B cell (primary cell): ENCODE data around the gene RPTOR. TPM values are rescaled to one million over a fixed set of nuclear protein-coding genes. Genes with fewer than 3 reads are reported as not detected.

Experiments used
- ATAC-seq: fragments of 200-7000 bp; cut with Tn5 transposase; one replicate; pipeline ENCODE4 v1.10.0; 2021; ENCODE audit warnings: low read depth, mild to moderate bottlenecking, moderate number of reproducible peaks, moderate library complexity
- CTCF ChIA-PET: fragments of 350-600 bp; sonication (Branson Sonifier 250); formaldehyde crosslinking; loops from one replicate; lab custom pipeline; 2021; ENCODE audit warnings: antibody characterized with exemption, inconsistent platforms; lab: Charles Lee
- POLR2A ChIA-PET: fragments of 350-600 bp; sonication (Branson Sonifier 250); formaldehyde crosslinking; loops from one replicate; lab custom pipeline; 2021; ENCODE audit warnings: antibody characterized with exemption; lab: Charles Lee
- DNase-seq: peaks from one replicate; pipeline ENCODE4 v3.0.0; 2013
- H2AFZ ChIP-seq: 2 replicates; pipeline ENCODE4 v1.6.1; 2012; ENCODE audit warnings: mild to moderate bottlenecking, low read depth, low read length; ENCODE audit not compliant: insufficient read depth, poor library complexity, severe bottlenecking
- H3K27ac ChIP-seq, 2 donors: 1 replicate in 1 of 2; 2 replicates in 1 of 2; pipeline ENCODE4 v1.5.1; 2012 to 2013; ENCODE audit warnings: low read length in 2 of 2, mild to moderate bottlenecking in 2 of 2, moderate library complexity in 1 of 2
- H3K27me3 ChIP-seq, 4 experiments: fragments of 200-600 bp in 1 of 4; sonication (generic) in 1 of 4; replicated peaks in 1 of 4; 1 replicate in 2 of 4; 2 replicates in 2 of 4; pipeline versions ENCODE4 v1.6.1 to v1.7.0; 2013 to 2016; ENCODE audit warnings: low read length in 3 of 4, mild to moderate bottlenecking in 2 of 4, mixed read lengths in 1 of 4, moderate library complexity in 1 of 4; ENCODE audit not compliant: insufficient read depth in 4 of 4, control insufficient read depth in 3 of 4; ENCODE audit errors: control extremely low read depth in 1 of 4
- H3K36me3 ChIP-seq, 2 experiments: replicated peaks in 1 of 2; 1 replicate in 1 of 2; 2 replicates in 1 of 2; pipeline versions ENCODE4 v1.6.1 to v1.7.1; 2013; ENCODE audit warnings: low read length in 1 of 2; ENCODE audit not compliant: insufficient read depth in 2 of 2, control insufficient read depth in 1 of 2; ENCODE audit errors: control extremely low read depth in 1 of 2, extremely low read depth in 1 of 2
- H3K4me1 ChIP-seq, 2 donors: fragments of 200-600 bp in 1 of 2; sonication (generic) in 1 of 2; 1 replicate in 1 of 2; 2 replicates in 1 of 2; pipeline versions ENCODE4 v1.5.1 to v1.6.1; 2013 to 2017; ENCODE audit warnings: low read length in 2 of 2; ENCODE audit not compliant: control insufficient read depth in 2 of 2, insufficient read depth in 2 of 2
- H3K4me2 ChIP-seq: replicated peaks from 2 replicates; pipeline ENCODE3; 2012; ENCODE audit warnings: mild to moderate bottlenecking, low read depth, low read length; ENCODE audit not compliant: poor library complexity, severe bottlenecking
- H3K4me3 ChIP-seq, 5 experiments: fragments of 200-600 bp in 1 of 5; sonication (generic) in 1 of 5; 1 replicate in 3 of 5; 2 replicates in 2 of 5; pipeline versions ENCODE4 v1.5.1 to v1.7.0; 2011 to 2016; ENCODE audit warnings: low read length in 4 of 5, mild to moderate bottlenecking in 4 of 5, low read depth in 2 of 5, control low read depth in 1 of 5, moderate library complexity in 1 of 5; ENCODE audit not compliant: insufficient read depth in 1 of 5; ENCODE audit errors: control extremely low read depth in 1 of 5, extremely low read depth in 1 of 5
- H3K79me2 ChIP-seq: fragments of 200-600 bp; sonication (generic); one replicate; pipeline ENCODE4 v1.6.0; 2016; ENCODE audit warnings: low read length; ENCODE audit not compliant: control insufficient read depth, insufficient read depth
- H3K9ac ChIP-seq: fragments of 200-600 bp; sonication (generic); 2 replicates; pipeline ENCODE4 v1.6.1; 2017; ENCODE audit warnings: mild to moderate bottlenecking, low read length, moderate library complexity
- H3K9me3 ChIP-seq, 3 donors: one replicate each; pipeline versions ENCODE4 v1.6.1 to v1.7.1; 2013; ENCODE audit warnings: low read length in 2 of 3; ENCODE audit not compliant: control insufficient read depth in 2 of 3, insufficient read depth in 1 of 3; ENCODE audit errors: control extremely low read depth in 1 of 3
- H4K20me1 ChIP-seq: 2 replicates; pipeline ENCODE4 v1.6.0; 2012; ENCODE audit warnings: mild to moderate bottlenecking, low read length; ENCODE audit not compliant: insufficient read depth, control insufficient read depth, poor library complexity, severe bottlenecking
- H3K27ac Mint-ChIP-seq: one replicate; pipeline ENCODE4 v1.8.0; 2021; ENCODE audit warnings: mixed read lengths
- H3K27me3 Mint-ChIP-seq: one replicate; pipeline ENCODE4 v1.8.0; 2021; ENCODE audit warnings: mixed read lengths
- H3K4me1 Mint-ChIP-seq: one replicate; pipeline ENCODE4 v1.8.0; 2021; ENCODE audit warnings: mixed read lengths
- H3K4me3 Mint-ChIP-seq: one replicate; pipeline ENCODE4 v1.8.0; 2021; ENCODE audit warnings: mixed read lengths
- H3K9me3 Mint-ChIP-seq: one replicate; pipeline ENCODE4 v1.8.0; 2022; ENCODE audit warnings: mixed read lengths; ENCODE audit not compliant: insufficient read depth
- EZH2 ChIP-seq: IDR thresholded peaks from 2 replicates; pipeline ENCODE4 v1.6.1; 2012; ENCODE audit warnings: borderline replicate concordance, low read depth, mild to moderate bottlenecking, moderate library complexity, low read length; ENCODE audit not compliant: insufficient read depth, poor library complexity, severe bottlenecking
- WGBS: methylation state at CpG from one replicate; pipeline ENCODE4 v1.1.5; 2013; ENCODE audit warnings: missing lambda C conversion rate; ENCODE audit not compliant: insufficient coverage; 5-methylcytosine and 5-hydroxymethylcytosine counted together
- intact Hi-C: fragments of 100-400 bp; cut with micrococcal nuclease; formaldehyde crosslinking; loops from one replicate; pipeline ENCODE4 v1.10.0; 2022
- polyA plus RNA-seq: library from polyadenylated mRNA; depleted of rRNA; stranded (reverse); fragments of >200 nt; gene quantifications from 2 replicates; pipeline ENCODE4 v1.2.3, GENCODE V29; 2012
- total RNA-seq, 2 donors: library from RNA; stranded (reverse); fragments of 120-200 nt in 1 of 2; gene quantifications; 1 replicate in 1 of 2; 2 replicates in 1 of 2; pipeline versions ENCODE4 v1.2.3 to v1.2.4, GENCODE V29; 2013 to 2022
- TF ChIP-seq, protein P1 (sequence below): fragments of 200-600 bp; IDR thresholded peaks from one replicate; pipeline ENCODE4 v1.8.0; 2022; ENCODE audit warnings: antibody characterized with exemption, mild to moderate bottlenecking

RPTOR gene
- total and polyA plus RNA-seq, 2 donors (not counting 1 experiment from before 2014, with no cell fraction given) = 13.4 to 58.8 TPM

GRCh38 chr17:80863626-80864025 lies 319.0 kb downstream of the RPTOR start:
- Histone ChIP-seq H3K4me1 (peaks cover 4% of the 10 kb centered on the region in 2 donors), H3K4me2 (no peak overlapping the region), H3K9me3 (peaks cover 0 to 12% (median 0%) of the 10 kb centered on the region in 3 donors), H4K20me1 (no peaks in the 10 kb centered on the region), H3K27ac (no peak overlapping the region), H3K4me3 (no peak overlapping the region), H3K36me3 (peaks cover 0 to 12% of the 10 kb centered on the region in 2 experiments), H3K9ac (no peak overlapping the region), H2AFZ (no peak overlapping the region), H3K79me2 (no peaks in the 10 kb centered on the region), H3K27me3 (no peaks in the 10 kb centered on the region)
- H3K27me3 Mint-ChIP-seq = no peaks in the 10 kb centered on the region
- DNase-seq = no peak
- H3K4me3 Mint-ChIP-seq = no peak overlapping the region
- H3K9me3 Mint-ChIP-seq = no peaks in the 10 kb centered on the region
- 100% methylated on average over 11 of the region's 13 CpGs for WGBS
- H3K4me1 Mint-ChIP-seq = peaks cover 9% of the 10 kb centered on the region
- intact Hi-C loops = no loop called here
- no peak for ATAC-seq
- no peak overlapping the region for H3K27ac Mint-ChIP-seq
- ChIA-PET POLR2A (no interaction called here), CTCF (interaction anchor here (3.3 kb wide), 1 partner anchor 106 kb away, joined by 30 read pairs; no protein-coding TSS in a partner anchor)
- TF ChIP-seq, protein P1, sequence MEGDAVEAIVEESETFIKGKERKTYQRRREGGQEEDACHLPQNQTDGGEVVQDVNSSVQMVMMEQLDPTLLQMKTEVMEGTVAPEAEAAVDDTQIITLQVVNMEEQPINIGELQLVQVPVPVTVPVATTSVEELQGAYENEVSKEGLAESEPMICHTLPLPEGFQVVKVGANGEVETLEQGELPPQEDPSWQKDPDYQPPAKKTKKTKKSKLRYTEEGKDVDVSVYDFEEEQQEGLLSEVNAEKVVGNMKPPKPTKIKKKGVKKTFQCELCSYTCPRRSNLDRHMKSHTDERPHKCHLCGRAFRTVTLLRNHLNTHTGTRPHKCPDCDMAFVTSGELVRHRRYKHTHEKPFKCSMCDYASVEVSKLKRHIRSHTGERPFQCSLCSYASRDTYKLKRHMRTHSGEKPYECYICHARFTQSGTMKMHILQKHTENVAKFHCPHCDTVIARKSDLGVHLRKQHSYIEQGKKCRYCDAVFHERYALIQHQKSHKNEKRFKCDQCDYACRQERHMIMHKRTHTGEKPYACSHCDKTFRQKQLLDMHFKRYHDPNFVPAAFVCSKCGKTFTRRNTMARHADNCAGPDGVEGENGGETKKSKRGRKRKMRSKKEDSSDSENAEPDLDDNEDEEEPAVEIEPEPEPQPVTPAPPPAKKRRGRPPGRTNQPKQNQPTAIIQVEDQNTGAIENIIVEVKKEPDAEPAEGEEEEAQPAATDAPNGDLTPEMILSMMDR = no peak
- no peak for TF ChIP-seq EZH2

- intact Hi-C loops = loop anchor here (5.0 kb wide), 1 partner anchor 63 kb away; no protein-coding TSS in a partner anchor
These were observed 320.1 kb downstream of the RPTOR start for GRCh38 chr17:80864751-80865150.

More at GRCh38 chr17:80864751-80865150, 320.1 kb downstream of the RPTOR start:
- TF ChIP-seq, protein P1 = no peak
- TF ChIP-seq EZH2 = no peak
- Histone ChIP-seq H4K20me1 (no peaks in the 10 kb centered on the region), H3K4me1 (peaks cover 4% of the 10 kb centered on the region in 2 donors), H3K27me3 (no peaks in the 10 kb centered on the region), H3K4me3 (no peak overlapping the region), H3K9ac (no peak overlapping the region), H2AFZ (no peak overlapping the region), H3K27ac (no peak overlapping the region), H3K9me3 (peaks cover 0 to 12% (median 0%) of the 10 kb centered on the region in 3 donors), H3K79me2 (no peaks in the 10 kb centered on the region), H3K36me3 (peaks cover 0 to 12% of the 10 kb centered on the region in 2 experiments), H3K4me2 (no peak overlapping the region)
- Mint-ChIP-seq H3K27ac (no peak overlapping the region), H3K27me3 (no peaks in the 10 kb centered on the region), H3K4me3 (no peak overlapping the region), H3K9me3 (no peaks in the 10 kb centered on the region), H3K4me1 (peaks cover 13% of the 10 kb centered on the region)
- DNase-seq = no peak
- no peak for ATAC-seq
- WGBS = 90% methylated on average over 2 of the region's 6 CpGs
- ChIA-PET POLR2A (no interaction called here), CTCF (interaction anchor here (0.7 to 3.3 kb wide), 8 partner anchors 16 to 127 kb away, joined by 3 to 30 read pairs (median 6); no protein-coding TSS in a partner anchor)
